Epithelial cell of esophagus (primary cell): ENCODE data around the gene GPD1L.

Source experiments
- DNase-seq: peaks from one replicate; pipeline ENCODE4 v3.0.0; 2010; ENCODE audit warnings: low read depth
- H3K4me3 ChIP-seq: 2 replicates; pipeline ENCODE4 v1.5.1; 2011; ENCODE audit warnings: mild to moderate bottlenecking, low read length, control low read depth
- TF ChIP-seq, protein P1 (sequence below): IDR thresholded peaks from 2 replicates; pipeline ENCODE4 v1.5.1; 2011; ENCODE audit warnings: low read depth, mild to moderate bottlenecking, low read length, control low read depth, inconsistent platforms; ENCODE audit not compliant: insufficient read depth; ENCODE audit errors: missing control alignments

The GPD1L gene

GRCh38 chr3:32177702-32178198 is 71.3 kb downstream of the GPD1L start:
- H3K4me3 ChIP-seq = no peak overlapping the region
- TF ChIP-seq, protein P1, sequence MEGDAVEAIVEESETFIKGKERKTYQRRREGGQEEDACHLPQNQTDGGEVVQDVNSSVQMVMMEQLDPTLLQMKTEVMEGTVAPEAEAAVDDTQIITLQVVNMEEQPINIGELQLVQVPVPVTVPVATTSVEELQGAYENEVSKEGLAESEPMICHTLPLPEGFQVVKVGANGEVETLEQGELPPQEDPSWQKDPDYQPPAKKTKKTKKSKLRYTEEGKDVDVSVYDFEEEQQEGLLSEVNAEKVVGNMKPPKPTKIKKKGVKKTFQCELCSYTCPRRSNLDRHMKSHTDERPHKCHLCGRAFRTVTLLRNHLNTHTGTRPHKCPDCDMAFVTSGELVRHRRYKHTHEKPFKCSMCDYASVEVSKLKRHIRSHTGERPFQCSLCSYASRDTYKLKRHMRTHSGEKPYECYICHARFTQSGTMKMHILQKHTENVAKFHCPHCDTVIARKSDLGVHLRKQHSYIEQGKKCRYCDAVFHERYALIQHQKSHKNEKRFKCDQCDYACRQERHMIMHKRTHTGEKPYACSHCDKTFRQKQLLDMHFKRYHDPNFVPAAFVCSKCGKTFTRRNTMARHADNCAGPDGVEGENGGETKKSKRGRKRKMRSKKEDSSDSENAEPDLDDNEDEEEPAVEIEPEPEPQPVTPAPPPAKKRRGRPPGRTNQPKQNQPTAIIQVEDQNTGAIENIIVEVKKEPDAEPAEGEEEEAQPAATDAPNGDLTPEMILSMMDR = peak; percentile 99
- DNase-seq = peak; percentile 88

GRCh38 chr3:32180141-32180784 is 73.8 kb downstream of the GPD1L start:
- DNase-seq = no peak
- H3K4me3 ChIP-seq = no peak overlapping the region
- TF ChIP-seq, protein P1 = no peak

DNA sequence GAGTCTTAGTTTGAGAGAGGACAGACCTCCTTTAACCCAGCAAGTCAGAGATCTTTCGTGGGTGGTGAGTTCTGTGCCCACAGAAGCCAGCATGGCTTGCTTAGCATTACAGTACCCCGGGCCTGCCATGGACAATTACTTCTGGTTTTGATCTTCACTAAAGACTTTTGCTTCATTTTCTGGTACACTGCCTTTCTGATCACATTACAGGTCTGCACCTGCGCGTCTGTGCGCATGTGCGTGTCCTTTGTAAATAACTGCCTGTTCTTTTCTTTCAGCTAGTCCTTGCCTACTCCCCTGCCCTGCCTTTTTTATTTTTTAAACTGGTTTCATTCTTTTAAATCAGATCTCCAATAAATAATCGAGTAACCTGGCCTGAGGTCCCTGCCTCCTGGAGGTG is 74.9 kb downstream of the GPD1L start:
- H3K4me3 ChIP-seq = no peak overlapping the region
- DNase-seq = no peak
- TF ChIP-seq, protein P1 = no peak

GRCh38 chr3:32181796-32182195 is 75.4 kb downstream of the GPD1L start:
- DNase-seq = peak; percentile 58
- TF ChIP-seq, protein P1 = no peak
- no peak overlapping the region for H3K4me3 ChIP-seq

- TF ChIP-seq, protein P1 = no peak
- DNase-seq = no peak
- H3K4me3 ChIP-seq = no peak overlapping the region
These were observed 77.8 kb downstream of the GPD1L start for GRCh38 chr3:32184187-32184730.

DNA sequence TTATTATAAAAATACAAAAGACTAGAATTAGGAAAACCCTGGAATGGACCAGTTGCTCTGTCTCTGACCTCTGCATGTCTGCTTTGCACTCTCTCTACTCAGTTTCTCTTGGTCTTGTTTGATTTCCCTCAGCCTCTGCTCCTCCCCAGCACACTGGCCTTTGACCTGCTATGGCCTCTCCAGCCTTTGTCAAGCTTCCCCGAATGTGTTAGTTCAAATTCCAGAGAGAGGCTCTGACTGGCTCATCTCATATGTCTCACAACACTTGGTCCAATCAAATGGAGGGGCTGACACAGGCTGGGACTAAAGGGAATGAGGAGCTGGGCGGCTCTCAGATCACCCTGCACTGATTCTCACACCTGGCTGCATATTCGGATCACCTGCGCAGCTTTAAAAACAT is 79.7 kb downstream of the GPD1L start:
- no peak overlapping the region for H3K4me3 ChIP-seq
- DNase-seq = no peak
- TF ChIP-seq, protein P1 = no peak

GRCh38 chr3:32186876-32187275 is 80.5 kb downstream of the GPD1L start:
- TF ChIP-seq, protein P1 = no peak
- no peak for DNase-seq

More at GRCh38 chr3:32186876-32187275, 80.5 kb downstream of the GPD1L start:
- no peak overlapping the region for H3K4me3 ChIP-seq
